Coronary artery (tissue), 2 donors: ENCODE results near the gene CDC5L.

Experiments
- DNase-seq: peaks from one replicate; pipeline ENCODE4 v3.0.0-alpha.2; 2017; ENCODE audit warnings: low spot score
- H3K27ac ChIP-seq, 2 donors: fragments of 200-600 bp; sonication (generic); one replicate each; pipeline ENCODE4 v1.5.1; 2016 to 2019
- H3K4me3 ChIP-seq: fragments of 200-600 bp; sonication (generic); 2 replicates; pipeline ENCODE4 v1.5.1; 2016; ENCODE audit warnings: mild to moderate bottlenecking, moderate library complexity
- CTCF ChIP-seq: fragments of 200-600 bp; sonication (generic); IDR thresholded peaks from one replicate; pipeline ENCODE4 v1.5.1; 2019; ENCODE audit warnings: antibody characterized with exemption

The CDC5L gene

DNA sequence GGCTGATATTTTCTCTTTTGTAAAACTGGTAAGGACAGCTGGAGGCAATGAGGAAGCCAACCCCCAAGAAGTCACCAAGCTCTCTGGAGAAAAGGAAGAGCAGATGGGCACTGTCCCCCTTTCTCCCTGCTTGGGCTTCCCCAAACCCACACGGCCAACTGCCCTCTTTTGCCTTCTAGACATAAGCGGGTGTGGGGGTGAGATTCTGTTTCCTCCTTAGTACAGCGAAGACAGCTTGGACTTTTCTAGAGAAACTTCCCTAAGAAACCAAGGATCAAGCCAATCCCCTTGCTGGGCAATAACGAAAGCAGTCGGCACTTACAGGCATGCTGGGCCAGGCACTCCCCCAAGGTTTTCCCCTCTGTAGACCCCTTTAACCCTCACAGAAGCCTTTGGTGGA, 110.3 kb downstream of the CDC5L start:
- no peak overlapping the region for H3K27ac ChIP-seq
- DNase-seq: peak; percentile 66
- no peak for TF ChIP-seq CTCF
- H3K4me3 ChIP-seq: no peak overlapping the region

DNA sequence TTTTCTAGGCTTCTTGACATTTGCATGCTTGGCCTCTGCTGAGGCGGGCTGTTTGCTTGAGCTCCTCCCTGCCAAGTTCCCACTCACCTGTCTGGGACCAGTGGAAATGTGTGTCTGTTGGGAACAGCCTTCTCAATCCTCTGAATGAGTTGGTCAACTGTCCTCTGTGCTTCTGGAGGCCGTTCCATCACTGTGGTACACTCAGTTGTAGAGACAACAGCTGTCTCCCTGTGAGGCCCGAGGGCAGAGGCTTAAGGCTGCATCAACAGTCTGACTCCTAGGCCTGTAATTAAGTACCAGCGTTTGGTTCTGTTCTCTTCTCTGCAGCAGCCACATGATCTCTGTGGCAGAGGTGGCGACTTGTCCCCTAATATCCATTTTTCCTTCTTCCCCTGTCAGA, 110.9 kb downstream of the CDC5L start:
- TF ChIP-seq CTCF: no peak
- peak; percentile 54 for DNase-seq
- Histone ChIP-seq H3K27ac (no peak overlapping the region), H3K4me3 (no peak overlapping the region)

- no peak overlapping the region for H3K27ac ChIP-seq
- TF ChIP-seq CTCF: no peak
- no peak overlapping the region for H3K4me3 ChIP-seq
- peak; percentile 57 for DNase-seq
Observed at GRCh38 chr6:44499609-44500008, 112.1 kb downstream of the CDC5L start.
